Tibial nerve (tissue), 4 donors: Measurements from ENCODE around the gene WIPF3. TPM values are rescaled to one million over a fixed set of nuclear protein-coding genes. Genes with fewer than 3 reads are reported as not detected.

Experiments used
- DNase-seq, 2 donors: peaks; one replicate each; pipeline ENCODE4 v3.0.0-alpha.2; 2019; ENCODE audit warnings: low spot score in 2 of 2
- H3K27ac ChIP-seq, 4 donors: fragments of 200-600 bp; sonication (generic) in 3 of 4; one replicate each; pipeline ENCODE4 v1.5.1; 2017 to 2019; ENCODE audit warnings: mild to moderate bottlenecking in 1 of 4
- H3K27me3 ChIP-seq, 2 donors: fragments of 200-600 bp; sonication (generic) in 1 of 2; one replicate each; pipeline versions ENCODE4 v1.5.1 to v1.6.0; 2017 to 2019
- H3K36me3 ChIP-seq, 3 donors: fragments of 200-600 bp; sonication (generic); one replicate each; pipeline ENCODE4 v1.5.1; 2018 to 2019
- H3K4me1 ChIP-seq, 4 donors: fragments of 200-600 bp; sonication (generic) in 3 of 4; one replicate each; pipeline ENCODE4 v1.5.1; 2017 to 2019
- H3K4me3 ChIP-seq, 4 donors: fragments of 200-600 bp; sonication (generic) in 3 of 4; one replicate each; pipeline ENCODE4 v1.5.1; 2017 to 2019; ENCODE audit warnings: mild to moderate bottlenecking in 1 of 4, moderate library complexity in 1 of 4
- H3K9me3 ChIP-seq, 4 donors: fragments of 200-600 bp; sonication (generic) in 3 of 4; one replicate each; pipeline ENCODE4 v1.5.1; 2017 to 2019
- CTCF ChIP-seq, 5 experiments: fragments of 200-600 bp in 3 of 5; fragments of 450-650 bp in 2 of 5; sonication (generic) in 3 of 5; IDR thresholded peaks; one replicate each; pipeline ENCODE4 v1.5.1; 2016 to 2019; ENCODE audit warnings: antibody characterized with exemption in 5 of 5, mild to moderate bottlenecking in 3 of 5, moderate library complexity in 2 of 5
- EP300 ChIP-seq, 2 donors: sonication (generic); formaldehyde crosslinking; IDR thresholded peaks; one replicate each; pipeline ENCODE4 v1.6.1; 2017; ENCODE audit warnings: antibody characterized with exemption in 2 of 2, mild to moderate bottlenecking in 1 of 2
- POLR2A ChIP-seq, 2 donors: fragments of 450-650 bp; IDR thresholded peaks; one replicate each; pipeline ENCODE4 v1.6.1; 2017; ENCODE audit warnings: antibody characterized with exemption in 2 of 2, mild to moderate bottlenecking in 2 of 2, moderate library complexity in 2 of 2
- WGBS, 2 donors: methylation state at CpG; one replicate each; pipeline ENCODE4 v1.1.5; 2018; 5-methylcytosine and 5-hydroxymethylcytosine counted together
- total RNA-seq, 4 donors: library from RNA; depleted of rRNA; stranded (reverse); fragments of >200 nt; gene quantifications; one replicate each; pipeline ENCODE4 v1.1.0, GENCODE V29; 2016

The WIPF3 gene
- total RNA-seq, 4 donors from 2014 or later, result 2.4 to 4.2 (median 3.7) TPM

GRCh38 chr7:29771081-29771816 is 35.1 kb upstream of the WIPF3 start:
- Histone ChIP-seq H3K9me3 (peaks cover 0 to 3% (median 0%) of the 10 kb centered on the region in 4 donors), H3K4me3 (no peak overlapping the region), H3K36me3 (no peaks in the 10 kb centered on the region), H3K4me1 (no peaks in the 10 kb centered on the region), H3K27me3 (no peaks in the 10 kb centered on the region), H3K27ac (peak overlapping the region in 1 of 4 donors; percentile 39)
- 56 to 65% methylated on average over 4 of the region's 4 CpGs for WGBS, 2 donors
- TF ChIP-seq POLR2A (IDR thresholded peaks at IDR 0.05), result no peak
- TF ChIP-seq EP300 (IDR thresholded peaks at IDR 0.05), result no peak
- no peak for TF ChIP-seq CTCF (IDR thresholded peaks at IDR 0.05)
- no peak for DNase-seq

- 90 to 95% methylated on average over 2 of the region's 2 CpGs for WGBS, 2 donors
- no peaks in the 10 kb centered on the region for H3K36me3 ChIP-seq
- no peaks in the 10 kb centered on the region for H3K4me1 ChIP-seq
- no peak for DNase-seq
- no peak overlapping the region for H3K4me3 ChIP-seq
- peaks cover 0 to 13% (median 0%) of the 10 kb centered on the region in 4 donors for H3K9me3 ChIP-seq
- H3K27me3 ChIP-seq, result no peaks in the 10 kb centered on the region
- no peak overlapping the region for H3K27ac ChIP-seq
- TF ChIP-seq CTCF (IDR thresholded peaks at IDR 0.05), result no peak
Measured at GRCh38 chr7:29779017-29779416, 27.3 kb upstream of the WIPF3 start.

DNA sequence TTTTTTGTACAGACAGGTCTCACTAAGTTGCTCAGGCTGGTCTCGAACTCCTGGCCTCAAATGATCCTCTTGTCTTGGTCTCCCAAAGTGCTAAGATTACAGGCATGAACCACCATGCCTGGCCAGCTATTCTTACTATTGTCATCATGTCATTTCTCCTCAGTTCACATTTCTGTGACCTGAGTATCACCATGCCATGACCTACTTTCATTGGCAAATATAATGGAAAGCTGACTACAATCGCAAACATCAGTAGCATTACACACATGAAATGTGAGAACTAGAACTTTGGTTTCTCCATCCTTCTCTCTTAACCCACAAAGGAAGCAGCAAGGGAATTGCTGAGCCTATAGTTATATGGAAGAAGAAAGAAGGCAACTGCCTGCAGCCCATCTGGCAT is 26.0 kb upstream of the WIPF3 start:
- 90 to 95% methylated on average over 2 of the region's 2 CpGs for WGBS, 2 donors
- Histone ChIP-seq H3K27me3 (no peaks in the 10 kb centered on the region), H3K4me3 (no peak overlapping the region), H3K9me3 (peaks cover 0 to 13% (median 0%) of the 10 kb centered on the region in 4 donors), H3K4me1 (no peaks in the 10 kb centered on the region), H3K27ac (no peak overlapping the region), H3K36me3 (no peaks in the 10 kb centered on the region)
- DNase-seq, result no peak
- no peak for TF ChIP-seq EP300 (IDR thresholded peaks at IDR 0.05)
- no peak for TF ChIP-seq CTCF (IDR thresholded peaks at IDR 0.05)
- TF ChIP-seq POLR2A (IDR thresholded peaks at IDR 0.05), result no peak

DNA sequence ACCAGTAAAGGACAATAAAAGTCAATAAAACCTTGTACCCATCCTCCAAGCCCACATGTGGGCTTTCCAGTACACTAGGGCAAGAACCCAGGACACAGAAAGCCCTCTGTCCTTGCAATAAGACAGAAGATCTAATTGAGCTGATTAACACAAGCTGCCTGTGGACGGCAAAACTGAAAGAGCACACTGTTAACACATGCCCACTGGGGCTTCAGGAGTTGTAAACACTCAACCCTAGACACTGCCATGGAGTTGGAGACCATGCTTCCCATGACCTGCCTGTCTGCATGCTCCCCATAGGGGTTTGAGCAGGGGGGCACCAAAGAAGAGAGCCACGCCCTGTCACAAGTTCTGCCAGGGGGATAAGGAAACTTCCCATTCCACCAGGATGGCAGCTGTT is 22.6 kb upstream of the WIPF3 start:
- H3K36me3 ChIP-seq, result no peaks in the 10 kb centered on the region
- no peak overlapping the region for H3K27ac ChIP-seq
- DNase-seq, result no peak
- TF ChIP-seq EP300 (IDR thresholded peaks at IDR 0.05) (no peak), CTCF (IDR thresholded peaks at IDR 0.05) (no peak), POLR2A (IDR thresholded peaks at IDR 0.05) (no peak)
- no peaks in the 10 kb centered on the region for H3K4me1 ChIP-seq
- H3K27me3 ChIP-seq, result no peaks in the 10 kb centered on the region
- H3K4me3 ChIP-seq, result no peak overlapping the region
- WGBS, 2 donors, result 57 to 67% methylated on average over 2 of the region's 2 CpGs
- peaks cover 0 to 13% (median 0%) of the 10 kb centered on the region in 4 donors for H3K9me3 ChIP-seq

- Histone ChIP-seq H3K36me3 (no peaks in the 10 kb centered on the region), H3K4me1 (no peaks in the 10 kb centered on the region), H3K27ac (no peak overlapping the region), H3K27me3 (no peaks in the 10 kb centered on the region), H3K9me3 (peaks cover 0 to 3% (median 0%) of the 10 kb centered on the region in 4 donors), H3K4me3 (no peak overlapping the region)
- TF ChIP-seq EP300 (IDR thresholded peaks at IDR 0.05), result no peak
- TF ChIP-seq CTCF (IDR thresholded peaks at IDR 0.05), result no peak
- TF ChIP-seq POLR2A (IDR thresholded peaks at IDR 0.05), result no peak
- DNase-seq, result no peak
- 31 to 49% methylated on average over 2 of the region's 2 CpGs for WGBS, 2 donors
Measured at GRCh38 chr7:29793507-29793906, 12.8 kb upstream of the WIPF3 start.
